Measurements from ENCODE around the gene ARX.

Gene ARX

GRCh38 chrX:25016938-25017598 lies 1.3 kb upstream of the ARX start:
- no peak for DNase-seq (ENCODE audit: low spot score)

- no peak for DNase-seq (ENCODE audit: low spot score)
These were observed 551 bp upstream of the ARX start for GRCh38 chrX:25016361-25016671.

GRCh38 chrX:25014366-25014838 lies 1.4 kb downstream of the ARX start:
- DNase-seq (ENCODE audit: low spot score): no peak

- no peak for DNase-seq (ENCODE audit: low spot score)
These were observed 2.0 kb downstream of the ARX start for GRCh38 chrX:25013632-25014365.

GRCh38 chrX:25012793-25013631 lies 2.8 kb downstream of the ARX start:
- no peak for DNase-seq (ENCODE audit: low spot score)

GRCh38 chrX:25012433-25012735 lies 3.4 kb downstream of the ARX start:
- DNase-seq (ENCODE audit: low spot score): no peak

- DNase-seq (ENCODE audit: low spot score): no peak
These were observed 4.0 kb downstream of the ARX start for GRCh38 chrX:25011589-25012432.

GRCh38 chrX:25010784-25011588 lies 4.8 kb downstream of the ARX start:
- DNase-seq (ENCODE audit: low spot score): no peak

- DNase-seq (ENCODE audit: low spot score): no peak
These were observed 6.4 kb downstream of the ARX start for GRCh38 chrX:25009407-25009806.

GRCh38 chrX:25007059-25008053 lies 8.4 kb downstream of the ARX start:
- no peak for DNase-seq (ENCODE audit: low spot score)

- DNase-seq (ENCODE audit: low spot score): no peak
These were observed 9.1 kb downstream of the ARX start for GRCh38 chrX:25006586-25007058.

- no peak for DNase-seq (ENCODE audit: low spot score)
These were observed 10.2 kb downstream of the ARX start for GRCh38 chrX:25005382-25006185.

GRCh38 chrX:25005034-25005381 lies 10.8 kb downstream of the ARX start:
- DNase-seq (ENCODE audit: low spot score): no peak

- DNase-seq (ENCODE audit: low spot score): no peak
These were observed 11.2 kb downstream of the ARX start for GRCh38 chrX:25004485-25005032.

GRCh38 chrX:25004040-25004439 lies 11.7 kb downstream of the ARX start:
- DNase-seq (ENCODE audit: low spot score): no peak

GRCh38 chrX:25003066-25003849 lies 12.5 kb downstream of the ARX start:
- DNase-seq (ENCODE audit: low spot score): no peak

- DNase-seq (ENCODE audit: low spot score): no peak
These were observed 13.1 kb downstream of the ARX start for GRCh38 chrX:25002661-25003020.
